Right atrium auricular region (tissue), 2 donors: ENCODE data around the gene COL5A2. TPM values are rescaled to one million over a fixed set of nuclear protein-coding genes. Genes with fewer than 3 reads are reported as not detected.

Experiments used
- DNase-seq: peaks from one replicate; pipeline ENCODE4 v3.0.0-alpha.2; 2019; ENCODE audit warnings: low spot score
- H3K27ac ChIP-seq, 2 donors: fragments of 200-600 bp; sonication (generic); 1 replicate in 1 of 2; 2 replicates in 1 of 2; pipeline ENCODE4 v1.5.1; 2016 to 2019
- H3K27me3 ChIP-seq, 2 donors: fragments of 200-600 bp; sonication (generic); one replicate each; pipeline versions ENCODE4 v1.5.1 to v1.6.0; 2017 to 2019
- H3K36me3 ChIP-seq: fragments of 200-600 bp; sonication (generic); one replicate; pipeline ENCODE4 v1.5.1; 2016
- H3K4me1 ChIP-seq, 2 donors: fragments of 200-600 bp; sonication (generic); one replicate each; pipeline versions ENCODE4 v1.5.1 to v1.6.0; 2017 to 2019
- H3K4me3 ChIP-seq, 2 donors: fragments of 200-600 bp; sonication (generic); 1 replicate in 1 of 2; 2 replicates in 1 of 2; pipeline ENCODE4 v1.5.1; 2017 to 2019; ENCODE audit warnings: mild to moderate bottlenecking in 1 of 2, moderate library complexity in 1 of 2
- H3K9me3 ChIP-seq, 2 donors: fragments of 200-600 bp; sonication (generic); one replicate each; pipeline ENCODE4 v1.5.1; 2019
- CTCF ChIP-seq, 2 donors: fragments of 200-600 bp; sonication (generic); IDR thresholded peaks; one replicate each; pipeline ENCODE4 v1.5.1; 2019; ENCODE audit warnings: antibody characterized with exemption in 2 of 2
- total RNA-seq, 2 donors: library from RNA; depleted of rRNA; stranded (reverse); fragments of >200 nt; gene quantifications; one replicate each; pipeline ENCODE4 v1.1.0, GENCODE V29; 2016

The COL5A2 gene
- total RNA-seq, 2 donors from 2014 or later = 15.8 to 24.8 TPM

DNA sequence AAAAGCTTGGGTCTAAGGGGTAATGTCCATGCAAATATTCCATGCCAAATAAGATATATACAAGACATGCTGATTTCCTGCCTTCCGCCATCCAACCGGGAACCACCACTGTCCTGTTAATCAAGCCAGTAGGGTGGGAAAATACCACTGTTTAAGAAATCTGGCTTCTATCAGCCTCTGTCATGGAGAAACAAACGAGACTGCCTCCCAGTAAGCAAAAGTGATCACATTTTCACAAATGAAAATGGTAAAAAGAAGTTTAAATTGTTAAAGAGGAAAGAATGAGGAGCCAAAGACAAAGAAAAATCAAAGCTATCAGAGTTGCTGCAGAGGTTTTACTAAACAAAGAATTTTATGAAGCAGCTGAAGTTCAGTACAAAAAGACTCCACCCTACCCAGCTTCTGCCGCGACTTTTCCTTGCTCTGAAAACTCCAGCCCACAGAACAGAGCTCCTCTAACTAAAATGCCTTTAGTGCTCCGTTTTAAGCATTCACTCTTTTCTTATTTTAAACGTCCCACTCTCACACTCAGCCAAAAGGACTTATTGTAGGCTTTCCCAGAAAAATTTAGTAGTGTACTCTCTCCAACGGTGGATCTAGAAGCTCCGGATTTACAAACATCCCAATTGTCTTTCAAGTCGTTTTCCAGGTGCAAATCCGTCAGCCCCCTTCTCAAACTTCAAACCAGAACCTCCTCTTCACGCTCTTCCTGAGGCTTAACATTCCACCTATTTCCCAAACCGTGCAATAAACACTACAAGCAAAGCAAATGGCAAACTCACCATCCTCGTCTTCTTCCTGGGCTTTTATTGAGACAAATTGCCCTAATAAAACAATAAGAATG lies 613 bp downstream of the COL5A2 start:
- no peak for TF ChIP-seq CTCF (IDR thresholded peaks at IDR 0.05)

DNA sequence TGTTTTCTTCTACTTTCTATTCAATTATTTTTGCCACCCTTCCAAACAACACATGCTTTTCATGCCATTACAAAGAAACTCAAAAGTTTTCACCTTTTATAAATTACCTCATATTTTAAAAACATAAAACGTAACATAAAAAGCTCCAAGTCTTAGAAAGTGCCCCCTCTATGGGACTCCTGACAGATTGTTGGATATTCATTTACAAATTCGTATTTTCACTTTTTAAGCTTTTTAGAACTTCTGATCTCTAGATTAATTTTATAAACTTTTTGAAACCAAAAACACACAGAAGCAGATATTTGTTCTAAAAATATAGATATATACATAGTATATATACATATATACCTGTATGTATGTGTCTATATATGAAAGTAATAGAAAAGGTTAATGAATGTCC lies 1.5 kb downstream of the COL5A2 start:
- Histone ChIP-seq H3K4me1 (no peaks in the 10 kb centered on the region), H3K27me3 (no peaks in the 10 kb centered on the region), H3K36me3 (no peaks in the 10 kb centered on the region), H3K9me3 (no peaks in the 10 kb centered on the region), H3K4me3 (peak overlapping the region; percentile 42 to 54), H3K27ac (peak overlapping the region; percentile 31 to 77)
- DNase-seq = no peak
- TF ChIP-seq CTCF (IDR thresholded peaks at IDR 0.05) = peak in 1 of 2 donors; percentile 40

More for the DNA sequence above, 613 bp downstream of the COL5A2 start:
- Histone ChIP-seq H3K4me3 (peak overlapping the region; percentile 42 to 54), H3K36me3 (no peaks in the 10 kb centered on the region), H3K27ac (peak overlapping the region; percentile 66 to 77), H3K9me3 (no peaks in the 10 kb centered on the region), H3K27me3 (no peaks in the 10 kb centered on the region), H3K4me1 (no peaks in the 10 kb centered on the region)
- DNase-seq = no peak

DNA sequence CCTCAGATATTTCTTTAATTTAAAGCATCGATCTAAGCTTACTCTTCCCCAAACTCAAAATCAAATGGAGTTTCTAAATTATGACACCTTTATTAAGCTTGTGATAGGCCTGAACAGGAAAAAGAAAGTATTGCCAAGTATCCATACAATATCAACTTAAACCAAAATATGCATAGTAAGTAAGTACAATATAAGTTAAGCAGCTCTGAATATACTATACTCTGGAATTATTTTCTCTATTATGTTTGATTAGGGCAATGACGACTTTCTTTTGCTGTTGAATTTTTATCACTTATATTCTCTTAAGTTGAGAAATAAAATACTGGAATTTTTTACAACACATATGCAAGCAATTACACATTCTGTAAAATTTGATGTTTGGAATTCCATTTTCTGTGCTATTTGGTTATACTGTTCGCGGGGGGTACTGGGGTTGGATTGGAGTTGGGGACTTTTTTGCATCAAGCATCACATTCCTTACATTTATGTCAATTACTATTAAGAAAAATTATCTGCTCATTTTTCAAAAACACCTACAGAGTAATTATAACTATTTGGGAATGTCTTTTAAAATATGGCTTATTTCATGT lies 2.2 kb downstream of the COL5A2 start:
- Histone ChIP-seq H3K4me3 (peak overlapping the region; percentile 42 to 54), H3K27ac (no peak overlapping the region), H3K36me3 (no peaks in the 10 kb centered on the region), H3K9me3 (no peaks in the 10 kb centered on the region), H3K27me3 (no peaks in the 10 kb centered on the region), H3K4me1 (no peaks in the 10 kb centered on the region)
- DNase-seq = no peak
- TF ChIP-seq CTCF (IDR thresholded peaks at IDR 0.05) = no peak

GRCh38 chr2:189176516-189176915 lies 3.0 kb downstream of the COL5A2 start:
- H3K9me3 ChIP-seq = no peaks in the 10 kb centered on the region
- TF ChIP-seq CTCF (IDR thresholded peaks at IDR 0.05) = no peak
- no peak for DNase-seq
- H3K27ac ChIP-seq = no peak overlapping the region
- H3K27me3 ChIP-seq = no peaks in the 10 kb centered on the region
- no peaks in the 10 kb centered on the region for H3K36me3 ChIP-seq
- no peaks in the 10 kb centered on the region for H3K4me1 ChIP-seq
- H3K4me3 ChIP-seq = peak overlapping the region; percentile 42 to 54

DNA sequence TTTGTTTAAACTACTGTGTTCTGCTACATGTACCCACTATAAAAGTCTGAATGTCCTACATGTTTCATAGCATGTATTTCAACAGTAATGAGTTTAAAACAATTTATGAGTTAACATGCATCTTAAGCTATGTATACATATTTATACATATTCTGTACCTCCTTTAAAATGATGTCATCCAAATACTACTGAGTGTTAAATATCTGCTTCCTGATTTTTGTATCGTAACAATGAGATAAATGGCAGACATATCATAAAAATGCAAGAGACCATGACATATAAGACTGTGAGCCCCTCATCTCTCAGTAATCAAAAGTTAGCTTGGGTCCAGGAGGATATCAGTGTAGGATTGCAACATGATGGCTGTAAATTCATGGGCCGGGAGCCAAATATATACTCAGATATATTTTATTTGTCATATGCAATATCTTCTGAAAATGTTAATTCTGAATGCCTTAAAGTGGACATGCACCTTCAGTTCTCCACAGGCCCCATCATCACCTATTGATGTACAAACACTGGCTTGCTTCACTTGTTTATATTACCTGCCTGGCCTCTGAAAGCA lies 3.6 kb downstream of the COL5A2 start:
- no peaks in the 10 kb centered on the region for H3K27me3 ChIP-seq
- no peak for TF ChIP-seq CTCF (IDR thresholded peaks at IDR 0.05)
- H3K9me3 ChIP-seq = no peaks in the 10 kb centered on the region
- no peak overlapping the region for H3K27ac ChIP-seq
- H3K4me1 ChIP-seq = no peaks in the 10 kb centered on the region
- H3K36me3 ChIP-seq = no peaks in the 10 kb centered on the region
- DNase-seq = no peak
- peak overlapping the region; percentile 42 to 54 for H3K4me3 ChIP-seq
